ENCODE data around the gene PHF21B.

DNA sequence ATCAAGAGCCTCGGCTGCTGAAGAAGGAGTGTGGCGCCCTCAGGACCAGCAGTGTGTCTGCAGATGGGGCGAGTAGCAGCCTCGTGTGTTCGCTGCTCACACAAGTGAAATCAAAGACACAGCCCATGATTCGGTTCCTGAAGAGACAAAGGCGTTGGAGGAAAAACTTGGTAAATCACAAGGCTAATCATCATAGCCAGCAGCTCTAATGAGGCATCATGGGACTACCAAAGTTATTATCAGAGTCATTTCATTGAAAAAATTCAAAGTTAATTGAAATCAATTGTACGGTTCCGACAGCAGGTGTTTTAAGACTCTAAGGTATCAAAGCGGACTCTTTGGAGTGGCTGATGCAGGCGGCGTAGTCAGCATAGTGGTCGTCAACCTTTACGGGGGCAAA is 9.5 kb downstream of the PHF21B start:
- no peak for TF ChIP-seq GATA2 (IDR thresholded peaks at IDR 0.05; ENCODE audit: low read depth, low read length)
- no peak for TF ChIP-seq GATA3 (IDR thresholded peaks at IDR 0.05; ENCODE audit: low read depth, low read length)

Data from SH-SY5Y (cell line).